MCF 10A (cell line): Measurements from ENCODE around the gene KAT6B. TPM values are rescaled to one million over a fixed set of nuclear protein-coding genes. Genes with fewer than 3 reads are reported as not detected.

Experiments
- BruUV-seq: library from RNA; stranded (reverse); fragments of 400-500 nt; replicated peaks from 2 replicates; lab custom pipeline; 2021; lab: Mats Ljungman, UMichigan
- CTCF ChIA-PET: fragments of 300-600 bp; sonication (Branson Sonifier 250); formaldehyde crosslinking; extraction: SDS; loops from one replicate; lab custom pipeline; 2021; ENCODE audit warnings: antibody characterized with exemption, inconsistent platforms; lab: Yijun Ruan, JAX
- POLR2A ChIA-PET: fragments of 300-600, 350-650 bp; sonication (Branson Sonifier 250); formaldehyde crosslinking; extraction: SDS; loops from one replicate; lab custom pipeline; 2020; ENCODE audit warnings: antibody characterized with exemption, inconsistent platforms; lab: Yijun Ruan, JAX
- DNase-seq: peaks from one replicate; pipeline ENCODE4 v3.0.0-alpha.2; 2018; ENCODE audit not compliant: unreplicated experiment
- H3K27ac Mint-ChIP-seq: one replicate; pipeline ENCODE4 v1.8.0; 2022; ENCODE audit warnings: mild to moderate bottlenecking, low read depth, mixed read lengths; ENCODE audit not compliant: unreplicated experiment
- H3K27me3 Mint-ChIP-seq: one replicate; pipeline ENCODE4 v1.8.0; 2022; ENCODE audit warnings: mixed read lengths; ENCODE audit not compliant: insufficient read depth, unreplicated experiment
- H3K36me3 Mint-ChIP-seq: one replicate; pipeline ENCODE4 v1.8.0; 2022; ENCODE audit warnings: mild to moderate bottlenecking, moderate library complexity, mixed read lengths; ENCODE audit not compliant: insufficient read depth, unreplicated experiment
- H3K4me1 Mint-ChIP-seq: one replicate; pipeline ENCODE4 v1.8.0; 2022; ENCODE audit warnings: mixed read lengths; ENCODE audit not compliant: insufficient read depth, unreplicated experiment
- H3K4me3 Mint-ChIP-seq: one replicate; pipeline ENCODE4 v1.8.0; 2022; ENCODE audit warnings: mild to moderate bottlenecking, moderate library complexity, mixed read lengths; ENCODE audit not compliant: unreplicated experiment
- H3K9me3 Mint-ChIP-seq: one replicate; pipeline ENCODE4 v1.8.0; 2022; ENCODE audit warnings: mixed read lengths; ENCODE audit not compliant: unreplicated experiment
- intact Hi-C: fragments of 100-400 bp; cut with micrococcal nuclease; formaldehyde crosslinking; loops from 2 replicates; pipeline ENCODE4 v1.14.1; 2022
- total RNA-seq: library from RNA; stranded (reverse); gene quantifications from 2 replicates; pipeline ENCODE4 v1.2.3, GENCODE V29; 2022
- TF ChIP-seq, protein P1 (sequence below): fragments of 200-600 bp; IDR thresholded peaks from one replicate; pipeline ENCODE4 v1.8.0; 2022; ENCODE audit warnings: antibody characterized with exemption, mild to moderate bottlenecking; ENCODE audit not compliant: unreplicated experiment

The KAT6B gene
- total RNA-seq, 1 experiment from 2014 or later, result 18.3 TPM

DNA sequence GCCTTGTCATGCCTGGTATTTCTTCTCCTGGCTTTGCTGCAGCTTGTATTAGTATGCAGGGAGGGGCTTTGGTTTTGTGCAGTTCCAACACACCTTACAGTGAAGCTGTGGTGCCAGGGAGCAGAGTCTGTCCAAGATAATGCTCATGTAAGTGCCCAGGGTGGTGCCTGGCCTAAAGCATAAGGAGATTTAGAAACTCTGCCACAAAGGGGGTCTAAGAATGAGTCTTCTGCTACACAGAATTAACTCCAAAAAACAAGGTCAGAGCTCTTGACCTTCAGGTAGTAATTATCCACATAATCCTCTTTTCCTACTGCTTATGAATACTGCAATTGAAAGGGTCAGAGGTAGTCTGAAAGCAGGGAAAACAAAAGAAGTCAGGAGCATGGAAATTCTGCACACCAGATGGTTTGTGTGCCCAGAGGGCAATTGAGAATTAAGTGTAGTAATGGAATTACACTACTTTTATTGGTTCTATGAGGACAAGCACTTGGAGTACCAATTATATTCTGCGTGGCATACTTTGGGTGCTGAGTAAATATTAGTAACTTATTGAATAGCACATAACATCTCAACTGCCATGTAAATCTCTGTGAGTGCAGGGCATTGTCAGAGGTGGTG, 121.5 kb downstream of the KAT6B start:
- BruUV-seq, result no TSS peak
- Mint-ChIP-seq H3K27ac (no peak overlapping the region), H3K36me3 (no peaks in the 10 kb centered on the region), H3K4me3 (no peak overlapping the region), H3K4me1 (peaks cover 33% of the 10 kb centered on the region), H3K9me3 (no peaks in the 10 kb centered on the region), H3K27me3 (no peaks in the 10 kb centered on the region)
- TF ChIP-seq, protein P1, sequence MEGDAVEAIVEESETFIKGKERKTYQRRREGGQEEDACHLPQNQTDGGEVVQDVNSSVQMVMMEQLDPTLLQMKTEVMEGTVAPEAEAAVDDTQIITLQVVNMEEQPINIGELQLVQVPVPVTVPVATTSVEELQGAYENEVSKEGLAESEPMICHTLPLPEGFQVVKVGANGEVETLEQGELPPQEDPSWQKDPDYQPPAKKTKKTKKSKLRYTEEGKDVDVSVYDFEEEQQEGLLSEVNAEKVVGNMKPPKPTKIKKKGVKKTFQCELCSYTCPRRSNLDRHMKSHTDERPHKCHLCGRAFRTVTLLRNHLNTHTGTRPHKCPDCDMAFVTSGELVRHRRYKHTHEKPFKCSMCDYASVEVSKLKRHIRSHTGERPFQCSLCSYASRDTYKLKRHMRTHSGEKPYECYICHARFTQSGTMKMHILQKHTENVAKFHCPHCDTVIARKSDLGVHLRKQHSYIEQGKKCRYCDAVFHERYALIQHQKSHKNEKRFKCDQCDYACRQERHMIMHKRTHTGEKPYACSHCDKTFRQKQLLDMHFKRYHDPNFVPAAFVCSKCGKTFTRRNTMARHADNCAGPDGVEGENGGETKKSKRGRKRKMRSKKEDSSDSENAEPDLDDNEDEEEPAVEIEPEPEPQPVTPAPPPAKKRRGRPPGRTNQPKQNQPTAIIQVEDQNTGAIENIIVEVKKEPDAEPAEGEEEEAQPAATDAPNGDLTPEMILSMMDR, result no peak
- ChIA-PET CTCF (interaction anchor here (0.5 to 1.0 kb wide), 3 partner anchors 12 to 298 kb away, joined by 3 to 7 read pairs (median 4); no protein-coding TSS in a partner anchor), POLR2A (interaction anchor here (0.8 to 1.7 kb wide), 5 partner anchors 10 to 23 kb away, joined by 3 to 6 read pairs (median 3); no protein-coding TSS in a partner anchor)
- no peak for DNase-seq
- intact Hi-C loops, result no loop called here

- peak; percentile 21 for DNase-seq
- H3K4me1 Mint-ChIP-seq, result peaks cover 33% of the 10 kb centered on the region
- no peaks in the 10 kb centered on the region for H3K27me3 Mint-ChIP-seq
- no peaks in the 10 kb centered on the region for H3K9me3 Mint-ChIP-seq
- peak overlapping the region; percentile 9 for H3K27ac Mint-ChIP-seq
- POLR2A ChIA-PET, result interaction anchor here (1.7 kb wide), 1 partner anchor 11 kb away, joined by 6 read pairs; no protein-coding TSS in a partner anchor
- CTCF ChIA-PET, result no interaction called here
- no peak overlapping the region for H3K4me3 Mint-ChIP-seq
- H3K36me3 Mint-ChIP-seq, result no peaks in the 10 kb centered on the region
- TF ChIP-seq, protein P1, result no peak
- no TSS peak for BruUV-seq
- intact Hi-C loops, result no loop called here
Observed at GRCh38 chr10:74949034-74949832, 122.8 kb downstream of the KAT6B start.

- CTCF ChIA-PET, result no interaction called here
- H3K27ac Mint-ChIP-seq, result peak overlapping the region; percentile 9
- no peaks in the 10 kb centered on the region for H3K27me3 Mint-ChIP-seq
Observed at GRCh38 chr10:74949843-74950765, 123.7 kb downstream of the KAT6B start.

More at GRCh38 chr10:74949843-74950765, 123.7 kb downstream of the KAT6B start:
- TF ChIP-seq, protein P1, result no peak
- DNase-seq, result no peak
- Mint-ChIP-seq H3K4me1 (peaks cover 33% of the 10 kb centered on the region), H3K36me3 (no peaks in the 10 kb centered on the region), H3K9me3 (no peaks in the 10 kb centered on the region), H3K4me3 (no peak overlapping the region)
- POLR2A ChIA-PET, result no interaction called here
- BruUV-seq, result no TSS peak
- intact Hi-C loops, result no loop called here
